Measurements from ENCODE around the gene GPR68.

GRCh38 chr14:91270188-91270587 lies 25.7 kb upstream of the GPR68 start:
- TF ChIP-seq CTCF (IDR thresholded peaks at IDR 0.05) (no peak), POLR2A (IDR thresholded peaks at IDR 0.05) (no peak)

All from body of pancreas (tissue), 4 donors.